HepG2 (cell line): Measurements from ENCODE around the gene RNF25. TPM values are rescaled to one million over a fixed set of nuclear protein-coding genes. Genes with fewer than 3 reads are reported as not detected.
A peak's percentile ranks its signal among the peaks of the same experiment; 100 is the strongest.

Experiments
- ARID5B ChIP-seq: IDR thresholded peaks from 2 replicates; pipeline ENCODE4 v1.4.0; 2020; ENCODE audit warnings: mild to moderate bottlenecking, missing genetic modification reagents
- CENPT ChIP-seq: sonication (generic); formaldehyde crosslinking; IDR thresholded peaks from 2 replicates; pipeline ENCODE4 v1.8.0; 2022; ENCODE audit warnings: low read depth, mild to moderate bottlenecking, moderate library complexity, missing genetic modification reagents
- EED ChIP-seq: sonication (generic); formaldehyde crosslinking; IDR thresholded peaks from 2 replicates; pipeline ENCODE4 v1.5.0; 2020; ENCODE audit warnings: mild to moderate bottlenecking, missing genetic modification reagents
- FOXK2 ChIP-seq: fragments of 450-650 bp; IDR thresholded peaks from 2 replicates; pipeline ENCODE4 v1.6.1; 2016
- KLF16 ChIP-seq, 2 experiments: sonication (generic) in 1 of 2; formaldehyde crosslinking in 1 of 2; IDR thresholded peaks; 2 replicates each; pipeline versions ENCODE4 v1.6.1 to v1.8.0; 2016 to 2023; ENCODE audit warnings: missing genetic modification reagents in 2 of 2, missing compliant biosample characterization in 1 of 2
- NFKB2 ChIP-seq: sonication (generic); formaldehyde crosslinking; IDR thresholded peaks from 2 replicates; pipeline ENCODE4 v1.4.0; 2020; ENCODE audit warnings: missing genetic modification reagents, borderline replicate concordance
- NFRKB ChIP-seq: fragments of 450-650 bp; IDR thresholded peaks from 2 replicates; pipeline ENCODE4 v1.6.1; 2017
- ONECUT2 ChIP-seq: sonication (generic); formaldehyde crosslinking; IDR thresholded peaks from 2 replicates; pipeline ENCODE4 v1.4.0; 2020; ENCODE audit warnings: missing genetic modification reagents
- PAWR ChIP-seq: sonication (generic); formaldehyde crosslinking; IDR thresholded peaks from 2 replicates; pipeline ENCODE4 v1.4.0; 2020; ENCODE audit warnings: missing genetic modification reagents, mild to moderate bottlenecking, borderline replicate concordance
- TCF7L2 ChIP-seq: IDR thresholded peaks from 2 replicates; pipeline ENCODE4 v1.6.1; 2011; ENCODE audit warnings: mild to moderate bottlenecking, low read depth, low read length, moderate library complexity
- ZIK1 ChIP-seq: sonication (generic); formaldehyde crosslinking; IDR thresholded peaks from 2 replicates; pipeline ENCODE4 v1.5.0; 2020; ENCODE audit warnings: mild to moderate bottlenecking, low read depth, missing genetic modification reagents, borderline replicate concordance
- ZNF44 ChIP-seq: sonication (generic); formaldehyde crosslinking; IDR thresholded peaks from 2 replicates; pipeline ENCODE4 v1.5.1; 2020; ENCODE audit warnings: mild to moderate bottlenecking, missing genetic modification reagents
- ZNF446 ChIP-seq: sonication (generic); formaldehyde crosslinking; IDR thresholded peaks from 2 replicates; pipeline ENCODE4 v1.5.0; 2020; ENCODE audit warnings: mild to moderate bottlenecking, missing genetic modification reagents
- polyA plus RNA-seq, 8 experiments: library from polyadenylated mRNA; depleted of rRNA in 3 of 8; stranded (reverse) in 7 of 8; unstranded in 1 of 8; fragments of >200 nt; fragmentation: Illumina TruSeq in 4 of 8; extraction: Trizol in 4 of 8; gene quantifications; 2 replicates each; pipeline versions ENCODE4 v1.2.1 to v1.2.3, GENCODE V29; 2011 to 2016; ENCODE audit warnings: low read depth in 4 of 8, missing spikeins in 1 of 8, mixed read lengths in 1 of 8; ENCODE audit not compliant: insufficient read depth in 1 of 8
- total RNA-seq, 5 experiments: library from RNA; depleted of rRNA; stranded (reverse); fragments of >200 nt; fragmentation: Illumina TruSeq; extraction: Trizol; gene quantifications; 2 replicates each; pipeline ENCODE4 v1.2.3, GENCODE V29; 2016; ENCODE audit warnings: low read depth in 1 of 5
- TF ChIP-seq, protein P1 (sequence below): sonication (generic); formaldehyde crosslinking; IDR thresholded peaks from 2 replicates; pipeline ENCODE4 v1.5.1; 2020; ENCODE audit warnings: missing genetic modification reagents, mild to moderate bottlenecking, borderline replicate concordance
- TF ChIP-seq, protein P2 (sequence below): sonication (generic); formaldehyde crosslinking; IDR thresholded peaks from 2 replicates; pipeline ENCODE4 v1.5.0; 2020; ENCODE audit warnings: mild to moderate bottlenecking, missing genetic modification reagents, borderline replicate concordance
- TF ChIP-seq, protein P3 (sequence below): sonication (generic); formaldehyde crosslinking; IDR thresholded peaks from 2 replicates; pipeline ENCODE4 v1.5.0; 2020; ENCODE audit warnings: mild to moderate bottlenecking, missing genetic modification reagents
- TF ChIP-seq, protein P4 (sequence below): sonication (generic); formaldehyde crosslinking; IDR thresholded peaks from 2 replicates; pipeline ENCODE4 v1.5.0; 2020; ENCODE audit warnings: mild to moderate bottlenecking, missing genetic modification reagents

RNF25 gene
- total and polyA plus RNA-seq, 2 of the 13 experiments (the other 11 are each of a cell fraction or from before 2014, with no cell fraction given), result 37.0 to 87.6 TPM

GRCh38 chr2:218659258-218659987 is 12.4 kb downstream of the RNF25 start, which contains the start of the genes BCS1L and ZNF142 (continued):
- TF ChIP-seq ARID5B (CRISPR knock-in tag) (peak; percentile 47; the same call in 1 of the 2 replicates), TCF7L2 (no peak), ZNF446 (CRISPR knock-in tag) (peak; percentile 33; the same call in 1 of the 2 replicates), CENPT (0 out of 2 replicates have a peak, but pooled peaks have one; percentile 62), ZNF44 (CRISPR knock-in tag) (peak; percentile 66), NFRKB (no peak), PAWR (CRISPR knock-in tag) (no peak), KLF16 (CRISPR knock-in tag; IDR thresholded peaks at IDR 0.05) (peak in 1 of 2 experiments; percentile 75; a peak in 1 of 4 replicates), FOXK2 (no peak), EED (no peak), NFKB2 (CRISPR knock-in tag) (peak; percentile 78; the same call in 1 of the 2 replicates), ZIK1 (CRISPR knock-in tag) (0 out of 2 replicates have a peak, but pooled peaks have one; percentile 54), ONECUT2 (CRISPR knock-in tag) (no peak)
- TF ChIP-seq, protein P1, sequence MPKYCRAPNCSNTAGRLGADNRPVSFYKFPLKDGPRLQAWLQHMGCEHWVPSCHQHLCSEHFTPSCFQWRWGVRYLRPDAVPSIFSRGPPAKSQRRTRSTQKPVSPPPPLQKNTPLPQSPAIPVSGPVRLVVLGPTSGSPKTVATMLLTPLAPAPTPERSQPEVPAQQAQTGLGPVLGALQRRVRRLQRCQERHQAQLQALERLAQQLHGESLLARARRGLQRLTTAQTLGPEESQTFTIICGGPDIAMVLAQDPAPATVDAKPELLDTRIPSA (CRISPR knock-in tag), result no peak
- TF ChIP-seq, protein P2, sequence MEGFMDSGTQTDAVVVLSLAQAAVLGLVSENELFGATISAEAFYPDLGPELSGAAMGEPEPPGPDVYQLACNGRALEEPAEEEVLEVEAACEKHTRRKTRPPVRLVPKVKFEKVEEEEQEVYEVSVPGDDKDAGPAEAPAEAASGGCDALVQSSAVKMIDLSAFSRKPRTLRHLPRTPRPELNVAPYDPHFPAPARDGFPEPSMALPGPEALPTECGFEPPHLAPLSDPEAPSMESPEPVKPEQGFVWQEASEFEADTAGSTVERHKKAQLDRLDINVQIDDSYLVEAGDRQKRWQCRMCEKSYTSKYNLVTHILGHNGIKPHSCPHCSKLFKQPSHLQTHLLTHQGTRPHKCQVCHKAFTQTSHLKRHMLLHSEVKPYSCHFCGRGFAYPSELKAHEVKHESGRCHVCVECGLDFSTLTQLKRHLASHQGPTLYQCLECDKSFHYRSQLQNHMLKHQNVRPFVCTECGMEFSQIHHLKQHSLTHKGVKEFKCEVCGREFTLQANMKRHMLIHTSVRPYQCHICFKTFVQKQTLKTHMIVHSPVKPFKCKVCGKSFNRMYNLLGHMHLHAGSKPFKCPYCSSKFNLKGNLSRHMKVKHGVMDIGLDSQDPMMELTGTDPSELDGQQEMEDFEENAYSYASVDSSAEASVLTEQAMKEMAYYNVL (CRISPR knock-in tag), result peak; percentile 61
- TF ChIP-seq, protein P3, sequence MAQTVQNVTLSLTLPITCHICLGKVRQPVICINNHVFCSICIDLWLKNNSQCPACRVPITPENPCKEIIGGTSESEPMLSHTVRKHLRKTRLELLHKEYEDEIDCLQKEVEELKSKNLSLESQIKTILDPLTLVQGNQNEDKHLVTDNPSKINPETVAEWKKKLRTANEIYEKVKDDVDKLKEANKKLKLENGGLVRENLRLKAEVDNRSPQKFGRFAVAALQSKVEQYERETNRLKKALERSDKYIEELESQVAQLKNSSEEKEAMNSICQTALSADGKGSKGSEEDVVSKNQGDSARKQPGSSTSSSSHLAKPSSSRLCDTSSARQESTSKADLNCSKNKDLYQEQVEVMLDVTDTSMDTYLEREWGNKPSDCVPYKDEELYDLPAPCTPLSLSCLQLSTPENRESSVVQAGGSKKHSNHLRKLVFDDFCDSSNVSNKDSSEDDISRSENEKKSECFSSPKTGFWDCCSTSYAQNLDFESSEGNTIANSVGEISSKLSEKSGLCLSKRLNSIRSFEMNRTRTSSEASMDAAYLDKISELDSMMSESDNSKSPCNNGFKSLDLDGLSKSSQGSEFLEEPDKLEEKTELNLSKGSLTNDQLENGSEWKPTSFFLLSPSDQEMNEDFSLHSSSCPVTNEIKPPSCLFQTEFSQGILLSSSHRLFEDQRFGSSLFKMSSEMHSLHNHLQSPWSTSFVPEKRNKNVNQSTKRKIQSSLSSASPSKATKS, result no peak
- TF ChIP-seq, protein P4, sequence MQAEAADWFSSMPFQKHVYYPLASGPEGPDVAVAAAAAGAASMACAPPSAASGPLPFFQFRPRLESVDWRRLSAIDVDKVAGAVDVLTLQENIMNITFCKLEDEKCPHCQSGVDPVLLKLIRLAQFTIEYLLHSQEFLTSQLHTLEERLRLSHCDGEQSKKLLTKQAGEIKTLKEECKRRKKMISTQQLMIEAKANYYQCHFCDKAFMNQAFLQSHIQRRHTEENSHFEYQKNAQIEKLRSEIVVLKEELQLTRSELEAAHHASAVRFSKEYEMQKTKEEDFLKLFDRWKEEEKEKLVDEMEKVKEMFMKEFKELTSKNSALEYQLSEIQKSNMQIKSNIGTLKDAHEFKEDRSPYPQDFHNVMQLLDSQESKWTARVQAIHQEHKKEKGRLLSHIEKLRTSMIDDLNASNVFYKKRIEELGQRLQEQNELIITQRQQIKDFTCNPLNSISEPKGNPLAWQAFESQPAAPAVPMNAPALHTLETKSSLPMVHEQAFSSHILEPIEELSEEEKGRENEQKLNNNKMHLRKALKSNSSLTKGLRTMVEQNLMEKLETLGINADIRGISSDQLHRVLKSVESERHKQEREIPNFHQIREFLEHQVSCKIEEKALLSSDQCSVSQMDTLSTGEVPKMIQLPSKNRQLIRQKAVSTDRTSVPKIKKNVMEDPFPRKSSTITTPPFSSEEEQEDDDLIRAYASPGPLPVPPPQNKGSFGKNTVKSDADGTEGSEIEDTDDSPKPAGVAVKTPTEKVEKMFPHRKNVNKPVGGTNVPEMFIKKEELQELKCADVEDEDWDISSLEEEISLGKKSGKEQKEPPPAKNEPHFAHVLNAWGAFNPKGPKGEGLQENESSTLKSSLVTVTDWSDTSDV (CRISPR knock-in tag), result no peak
